GM18499 (cell line): ENCODE data around the gene RUNX2.

Source experiments
- ATAC-seq: cut with Tn5 transposase; IDR thresholded peaks from one replicate; pipeline ENCODE4 v1.9.1; 2021; ENCODE audit warnings: moderate number of reproducible peaks; ENCODE audit not compliant: insufficient read depth, unreplicated experiment

Gene RUNX2

GRCh38 chr6:45709781-45710220, 381.7 kb downstream of the RUNX2 start:
- ATAC-seq, result peak; percentile 73

- peak; percentile 23 for ATAC-seq
Measured at GRCh38 chr6:45710304-45710821, 382.2 kb downstream of the RUNX2 start.

- no peak for ATAC-seq
Measured at GRCh38 chr6:45712076-45712475, 383.9 kb downstream of the RUNX2 start.

GRCh38 chr6:45712786-45713185, 384.7 kb downstream of the RUNX2 start:
- no peak for ATAC-seq
